ENCODE measurements around the gene PRR14L. TPM values are rescaled to one million over a fixed set of nuclear protein-coding genes. Genes with fewer than 3 reads are reported as not detected.
A peak's percentile ranks its signal among the peaks of the same experiment; 100 is the strongest.
"Not testable (repeated sequence)": the region's sequence is repeated elsewhere in the genome, so short reads cannot be mapped to it uniquely, and the experiment has no call there.

The PRR14L gene
- total RNA-seq, 4 donors from 2014 or later: 7.1 to 62.2 (median 22.9) TPM

- no peak for TF ChIP-seq POLR2A (IDR thresholded peaks at IDR 0.05)
- no peak for TF ChIP-seq CTCF (IDR thresholded peaks at IDR 0.05)
- Histone ChIP-seq H3K36me3 (no peaks in the 10 kb centered on the region), H3K27me3 (no peaks in the 10 kb centered on the region), H3K9me3 (no peaks in the 10 kb centered on the region), H3K4me3 (peak overlapping the region; percentile 89 to 97), H3K27ac (peak overlapping the region in 1 of 2 donors; percentile 75), H3K4me1 (no peaks in the 10 kb centered on the region)
- no peak for DNase-seq
- intact Hi-C loops (cut with DNase I; ENCODE audit: low total_unique reads): no loop called here
These were observed 87.3 kb downstream of the PRR14L start for GRCh38 chr22:31662668-31663037.

GRCh38 chr22:31661851-31662667 lies 87.9 kb downstream of the PRR14L start, which contains the start of gene PISD:
TSS of gene PISD (minus strand) at chr22:31662215. CDS start at chr22:31662208, 7 bp downstream.
- peak within 1 kb of the TSS; percentile 89 to 97 for H3K4me3 ChIP-seq
- no peaks in the 10 kb centered on the region for H3K36me3 ChIP-seq
- H3K27me3 ChIP-seq: no peaks in the 10 kb centered on the region
- peak within 1 kb of the TSS; percentile 64 to 75 for H3K27ac ChIP-seq
- no peaks in the 10 kb centered on the region for H3K9me3 ChIP-seq
- peak; percentile 94 to 95 for DNase-seq
- H3K4me1 ChIP-seq: no peaks in the 10 kb centered on the region
- intact Hi-C loops (cut with DNase I; ENCODE audit: low total_unique reads): no loop called here
- TF ChIP-seq POLR2A (IDR thresholded peaks at IDR 0.05): peak; percentile 33 to 67
- peak in 2 of 4 experiments; percentile 2 to 12 for TF ChIP-seq CTCF (IDR thresholded peaks at IDR 0.05)

GRCh38 chr22:31660860-31661341 lies 89.0 kb downstream of the PRR14L start:
- intact Hi-C loops (cut with DNase I; ENCODE audit: low total_unique reads); DNase-seq; H3K36me3 ChIP-seq; H3K27me3 ChIP-seq; H3K9me3 ChIP-seq; H3K4me1 ChIP-seq; H3K27ac ChIP-seq: not testable (repeated sequence)
- peak overlapping the region; percentile 89 to 97 for H3K4me3 ChIP-seq

GRCh38 chr22:31659246-31659645 lies 90.7 kb downstream of the PRR14L start:
- Histone ChIP-seq H3K4me3 (no peak overlapping the region), H3K4me1 (no peaks in the 10 kb centered on the region), H3K9me3 (no peaks in the 10 kb centered on the region), H3K27me3 (no peaks in the 10 kb centered on the region), H3K27ac (no peak overlapping the region), H3K36me3 (no peaks in the 10 kb centered on the region)
- no peak for DNase-seq
- TF ChIP-seq POLR2A (IDR thresholded peaks at IDR 0.05) (no peak), CTCF (IDR thresholded peaks at IDR 0.05) (no peak)
- intact Hi-C loops (cut with DNase I; ENCODE audit: low total_unique reads): no loop called here

- H3K9me3 ChIP-seq: no peaks in the 10 kb centered on the region
- DNase-seq: no peak
- H3K36me3 ChIP-seq: no peaks in the 10 kb centered on the region
- no peak overlapping the region for H3K4me3 ChIP-seq
- H3K27me3 ChIP-seq: no peaks in the 10 kb centered on the region
- no peak overlapping the region for H3K27ac ChIP-seq
- TF ChIP-seq CTCF (IDR thresholded peaks at IDR 0.05) (no peak), POLR2A (IDR thresholded peaks at IDR 0.05) (no peak)
- intact Hi-C loops (cut with DNase I; ENCODE audit: low total_unique reads): no loop called here
- H3K4me1 ChIP-seq: no peaks in the 10 kb centered on the region
These were observed 95.5 kb downstream of the PRR14L start for GRCh38 chr22:31654408-31654807.
